PFSK-1 (cell line): ENCODE measurements around the gene ALG14.

Experiments used
- FOXP2 ChIP-seq: optimal IDR thresholded peaks from 2 replicates; pipeline ENCODE3; 2011; ENCODE audit warnings: borderline replicate concordance, control low read depth, inconsistent platforms; ENCODE audit not compliant: insufficient read depth; ENCODE audit errors: extremely low read length, extremely low read depth
- POLR2AphosphoS5 ChIP-seq: IDR thresholded peaks from 2 replicates; pipeline ENCODE4 v1.6.1; 2012; ENCODE audit warnings: low read depth, mild to moderate bottlenecking, control low read depth, low read length, moderate library complexity
- TAF1 ChIP-seq: IDR thresholded peaks from 2 replicates; pipeline ENCODE4 v1.6.1; 2012; ENCODE audit warnings: low read length, control low read depth, borderline replicate concordance; ENCODE audit not compliant: insufficient read depth

GRCh38 chr1:95072532-95073419 is at the start of gene ALG14:
- TF ChIP-seq POLR2AphosphoS5, result peak; percentile 87
- no peak for TF ChIP-seq TAF1
- no peak for TF ChIP-seq FOXP2
